Kidney (tissue), 14 donors: ENCODE measurements around the gene MPRIP. TPM values are rescaled to one million over a fixed set of nuclear protein-coding genes. Genes with fewer than 3 reads are reported as not detected.

Experiments
- DNase-seq, 5 donors: peaks; one replicate each; pipeline ENCODE4 v3.0.0-alpha.2; 2013 to 2020
- FAIRE-seq: peaks from 2 replicates; lab custom pipeline; 2012; peaks lifted over from hg19 to GRCh38; lab: Jason Lieb, UNC
- H3K27ac ChIP-seq, 2 donors: one replicate each; pipeline ENCODE4 v1.7.0; 2013; ENCODE audit warnings: low read depth in 2 of 2, low read length in 2 of 2, inconsistent platforms in 1 of 2
- H3K27me3 ChIP-seq: one replicate; pipeline ENCODE4 v1.7.1; 2013; ENCODE audit warnings: low read length, inconsistent platforms; ENCODE audit not compliant: control insufficient read depth, insufficient read depth
- H3K36me3 ChIP-seq, 3 donors: one replicate each; pipeline versions ENCODE4 v1.7.0 to v1.7.1; 2013; ENCODE audit warnings: low read length in 3 of 3, control low read depth in 1 of 3, inconsistent platforms in 1 of 3; ENCODE audit not compliant: insufficient read depth in 3 of 3, control insufficient read depth in 2 of 3
- H3K4me1 ChIP-seq, 3 donors: one replicate each; pipeline versions ENCODE4 v1.7.0 to v1.7.1; 2013; ENCODE audit warnings: low read length in 3 of 3, inconsistent platforms in 1 of 3, low read depth in 1 of 3; ENCODE audit not compliant: control insufficient read depth in 2 of 3, insufficient read depth in 2 of 3
- H3K4me3 ChIP-seq, 3 donors: one replicate each; pipeline versions ENCODE4 v1.7.0 to v1.8.1; 2013; ENCODE audit warnings: low read length in 3 of 3, control low read depth in 1 of 3, inconsistent platforms in 1 of 3
- H3K9ac ChIP-seq, 3 donors: one replicate each; pipeline versions ENCODE4 v1.7.0 to v1.7.1; 2013; ENCODE audit warnings: low read length in 3 of 3, control low read depth in 1 of 3, inconsistent platforms in 1 of 3
- H3K9me3 ChIP-seq, 3 donors: one replicate each; pipeline versions ENCODE4 v1.7.0 to v1.7.1; 2013; ENCODE audit warnings: low read length in 3 of 3, control low read depth in 1 of 3, inconsistent platforms in 1 of 3; ENCODE audit not compliant: control insufficient read depth in 2 of 3, insufficient read depth in 1 of 3
- intact Hi-C: fragments of 100-400 bp; cut with DNase I; formaldehyde crosslinking; loops from one replicate; pipeline ENCODE4 v1.11.1; 2022
- polyA plus RNA-seq: library from polyadenylated mRNA; stranded (reverse); fragments of 350-450 nt; fragmentation: Illumina TruSeq; extraction: RNeasy Lipid Tissue Mini Kit (QIAGEN cat#74804); gene quantifications from one replicate; pipeline ENCODE4 v1.2.3, GENCODE V29; 2014; ENCODE audit warnings: low read depth, low replicate concordance; ENCODE audit not compliant: insufficient read depth
- total RNA-seq: library from RNA; stranded (reverse); fragmentation: NEBNext Ultra II Directional; extraction: Animal tissue kit (Norgen Biotek cat#: 25700); gene quantifications from one replicate; pipeline ENCODE4 v1.2.1, GENCODE V29; 2021
- TF ChIP-seq, protein P1 (sequence below): IDR thresholded peaks from 3 replicates; pipeline ENCODE4 v1.5.1; 2012; ENCODE audit warnings: mild to moderate bottlenecking, moderate library complexity, borderline replicate concordance; ENCODE audit not compliant: insufficient read depth; ENCODE audit errors: extremely low read depth
- donor health status: control.
- donor health status: control.
- donor health status: control.
- donor health status: control.
- donor health status: control.
- donor health status: DM: yes; HTN: yes; CAD: no.
- donor health status: Normal renal cell carcinoma (clear cell type).

Gene MPRIP
- total and polyA plus RNA-seq, 2 donors from 2014 or later = 120 to 250 TPM

DNA sequence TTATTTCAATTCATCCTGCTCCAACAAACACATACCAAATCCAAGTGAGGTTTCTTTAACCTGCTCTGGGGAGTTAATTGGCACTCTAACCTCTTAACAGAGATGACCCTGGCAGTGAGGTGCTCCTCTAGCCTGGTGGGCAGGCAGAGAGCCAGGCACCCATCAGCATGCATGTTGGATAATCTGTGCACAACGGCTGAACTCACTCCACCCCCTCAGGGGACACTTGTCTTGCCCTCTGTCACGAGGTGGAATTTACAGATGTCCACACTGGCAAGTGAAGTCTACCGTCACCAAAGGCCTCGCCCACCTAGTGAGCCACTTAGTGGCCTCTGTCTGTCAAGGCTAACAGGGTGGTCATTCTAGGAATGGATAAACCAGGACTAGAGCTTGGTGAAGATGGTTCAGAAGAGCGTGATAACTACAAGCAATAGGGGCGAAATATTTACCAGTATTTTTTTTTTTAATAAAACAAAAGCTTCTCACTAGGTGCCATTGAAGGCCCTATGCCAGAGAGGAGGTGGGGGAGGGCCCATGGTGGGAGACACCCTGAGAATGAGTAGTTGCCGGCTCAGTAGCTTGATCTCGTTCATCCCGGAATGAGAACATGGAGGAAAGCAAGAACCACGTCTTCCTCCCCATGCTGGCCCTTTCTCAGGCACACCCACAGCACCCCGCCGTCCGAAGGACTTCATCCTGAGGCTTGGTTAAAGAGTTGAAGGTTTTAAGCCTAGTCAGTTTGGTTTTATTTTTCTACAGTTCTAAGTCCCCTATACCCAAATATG, 138.7 kb downstream of the MPRIP start:
- Histone ChIP-seq H3K4me1 (no peaks in the 10 kb centered on the region), H3K27ac (no peak overlapping the region), H3K9ac (no peak overlapping the region), H3K36me3 (peaks cover 3 to 56% (median 55%) of the 10 kb centered on the region in 3 donors), H3K9me3 (no peaks in the 10 kb centered on the region), H3K4me3 (no peak overlapping the region), H3K27me3 (no peaks in the 10 kb centered on the region)
- TF ChIP-seq, protein P1, sequence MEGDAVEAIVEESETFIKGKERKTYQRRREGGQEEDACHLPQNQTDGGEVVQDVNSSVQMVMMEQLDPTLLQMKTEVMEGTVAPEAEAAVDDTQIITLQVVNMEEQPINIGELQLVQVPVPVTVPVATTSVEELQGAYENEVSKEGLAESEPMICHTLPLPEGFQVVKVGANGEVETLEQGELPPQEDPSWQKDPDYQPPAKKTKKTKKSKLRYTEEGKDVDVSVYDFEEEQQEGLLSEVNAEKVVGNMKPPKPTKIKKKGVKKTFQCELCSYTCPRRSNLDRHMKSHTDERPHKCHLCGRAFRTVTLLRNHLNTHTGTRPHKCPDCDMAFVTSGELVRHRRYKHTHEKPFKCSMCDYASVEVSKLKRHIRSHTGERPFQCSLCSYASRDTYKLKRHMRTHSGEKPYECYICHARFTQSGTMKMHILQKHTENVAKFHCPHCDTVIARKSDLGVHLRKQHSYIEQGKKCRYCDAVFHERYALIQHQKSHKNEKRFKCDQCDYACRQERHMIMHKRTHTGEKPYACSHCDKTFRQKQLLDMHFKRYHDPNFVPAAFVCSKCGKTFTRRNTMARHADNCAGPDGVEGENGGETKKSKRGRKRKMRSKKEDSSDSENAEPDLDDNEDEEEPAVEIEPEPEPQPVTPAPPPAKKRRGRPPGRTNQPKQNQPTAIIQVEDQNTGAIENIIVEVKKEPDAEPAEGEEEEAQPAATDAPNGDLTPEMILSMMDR = no peak
- DNase-seq = no peak
- no peak for FAIRE-seq
- intact Hi-C loops = no loop called here

DNA sequence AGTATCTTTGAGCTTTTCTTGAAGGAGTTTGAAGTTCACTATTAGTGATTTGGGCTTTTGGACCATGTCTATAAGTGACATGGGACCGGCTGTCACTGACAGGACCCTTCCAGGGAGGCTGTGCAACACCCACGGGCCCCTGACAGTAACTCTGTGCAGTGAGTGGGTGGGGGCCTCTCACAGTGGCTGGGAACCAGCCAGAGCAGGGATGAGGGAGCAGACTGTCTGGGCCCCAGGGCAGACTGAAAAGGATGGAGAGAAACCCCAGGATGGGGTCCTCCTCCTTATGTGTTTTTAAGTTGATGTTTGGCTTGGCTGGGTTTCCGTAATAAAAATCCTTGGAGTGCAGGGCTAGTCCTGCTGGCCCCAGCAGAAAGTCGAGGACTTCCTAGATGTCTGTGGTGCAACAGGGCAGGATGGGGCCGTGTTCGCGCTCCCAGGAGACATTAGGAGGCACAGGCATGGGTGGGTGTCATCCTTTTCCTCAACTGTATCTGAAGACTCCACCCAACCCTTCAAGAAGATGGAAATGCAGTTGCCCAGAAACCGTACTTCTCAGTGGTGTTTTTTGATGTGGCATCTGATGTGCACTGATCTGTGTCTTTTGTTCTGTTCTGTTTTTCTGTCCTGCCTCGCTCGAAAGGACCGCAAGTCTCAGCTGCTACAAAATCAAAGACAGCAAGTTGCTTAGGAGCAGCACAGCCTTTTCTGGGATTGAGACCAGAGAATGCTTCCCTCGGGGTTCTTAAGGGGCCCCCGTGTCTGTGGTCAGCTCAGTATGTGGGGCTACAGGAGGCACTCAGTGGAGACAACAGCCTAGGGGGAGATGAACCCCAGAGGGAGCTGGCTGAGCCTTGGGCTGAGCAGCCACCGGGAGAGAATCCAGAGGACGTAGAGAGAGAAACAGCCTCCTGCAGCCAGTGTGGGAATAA, 139.7 kb downstream of the MPRIP start:
- H3K27me3 ChIP-seq = no peaks in the 10 kb centered on the region
- H3K9ac ChIP-seq = no peak overlapping the region
- H3K36me3 ChIP-seq = peaks cover 3 to 48% (median 46%) of the 10 kb centered on the region in 3 donors
- intact Hi-C loops = no loop called here
- H3K9me3 ChIP-seq = no peaks in the 10 kb centered on the region
- H3K4me3 ChIP-seq = no peak overlapping the region
- no peak overlapping the region for H3K27ac ChIP-seq
- H3K4me1 ChIP-seq = peaks cover 0 to 2% (median 0%) of the 10 kb centered on the region in 3 donors
- DNase-seq = peak in 1 of 5 donors; percentile 46
- TF ChIP-seq, protein P1 = no peak
- FAIRE-seq = no peak

DNA sequence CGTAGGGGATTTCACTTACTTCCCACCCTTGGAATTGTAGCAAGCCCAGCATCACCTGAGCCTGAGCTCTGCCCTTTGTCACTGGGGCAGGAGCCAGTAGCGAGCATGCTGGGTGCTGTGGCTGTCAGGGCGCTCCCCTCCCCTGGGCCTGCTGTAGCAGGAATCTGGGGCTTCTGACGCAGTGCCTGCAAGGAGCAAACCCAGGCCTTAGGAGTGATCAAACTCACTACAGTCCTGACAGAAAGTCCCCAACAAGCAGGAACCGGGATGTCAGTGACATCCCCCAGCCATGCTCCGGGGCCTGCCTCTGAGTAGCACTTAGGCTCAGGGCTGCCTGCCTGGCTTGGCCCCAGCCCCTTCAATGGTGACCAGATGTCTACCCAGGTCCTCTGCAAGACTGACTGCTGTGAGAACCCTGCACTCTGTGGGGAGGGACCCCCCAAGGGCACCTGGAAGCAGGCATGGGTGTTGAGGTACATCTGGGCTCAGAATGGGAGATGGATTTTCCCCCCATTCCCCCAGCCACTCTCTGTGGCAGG, 140.4 kb downstream of the MPRIP start:
- intact Hi-C loops = no loop called here
- H3K27me3 ChIP-seq = no peaks in the 10 kb centered on the region
- no peak overlapping the region for H3K27ac ChIP-seq
- TF ChIP-seq, protein P1 = no peak
- no peak for DNase-seq
- no peak overlapping the region for H3K4me3 ChIP-seq
- H3K9me3 ChIP-seq = no peaks in the 10 kb centered on the region
- peaks cover 0 to 2% (median 0%) of the 10 kb centered on the region in 3 donors for H3K4me1 ChIP-seq
- peaks cover 3 to 41% (median 39%) of the 10 kb centered on the region in 3 donors for H3K36me3 ChIP-seq
- no peak for FAIRE-seq
- H3K9ac ChIP-seq = no peak overlapping the region
